GM23338 (cell line): ENCODE results near the gene CCDC12. TPM values are rescaled to one million over a fixed set of nuclear protein-coding genes. Genes with fewer than 3 reads are reported as not detected.

Experiments used
- ATAC-seq: fragments of 200-7000 bp; cut with Tn5 transposase; 3 replicates; pipeline ENCODE4 v1.9.1; 2020
- DNase-seq: peaks from one replicate; pipeline ENCODE4 v3.0.0-alpha.2; 2015; ENCODE audit warnings: low spot score
- H2AFZ ChIP-seq: fragments of 200-600 bp; sonication (generic); 2 replicates; pipeline ENCODE4 v1.8.0; 2016; ENCODE audit warnings: antibody characterized with exemption, mild to moderate bottlenecking, moderate library complexity
- H3F3A ChIP-seq: fragments of 200-600 bp; sonication (generic); replicated peaks from 2 replicates; pipeline ENCODE4 v1.8.0; 2017; ENCODE audit warnings: antibody characterized with exemption, mixed run types, low read depth
- H3K27ac ChIP-seq: fragments of 200-600 bp; sonication (generic); 2 replicates; pipeline ENCODE4 v1.6.1; 2016; ENCODE audit warnings: low read depth
- H3K27me3 ChIP-seq: fragments of 200-600 bp; sonication (generic); 2 replicates; pipeline ENCODE4 v1.8.0; 2016; ENCODE audit warnings: mild to moderate bottlenecking, mixed run types, moderate library complexity; ENCODE audit not compliant: insufficient read depth
- H3K36me3 ChIP-seq: fragments of 200-600 bp; sonication (generic); 2 replicates; pipeline ENCODE4 v1.8.0; 2016; ENCODE audit warnings: mild to moderate bottlenecking; ENCODE audit not compliant: insufficient read depth
- H3K4me1 ChIP-seq: fragments of 200-600 bp; sonication (generic); 2 replicates; pipeline ENCODE4 v1.8.0; 2016; ENCODE audit warnings: mild to moderate bottlenecking, moderate library complexity; ENCODE audit not compliant: insufficient read depth
- H3K4me2 ChIP-seq: fragments of 200-600 bp; sonication (generic); 2 replicates; pipeline ENCODE4 v1.7.1; 2017; ENCODE audit warnings: mixed run types
- H3K4me3 ChIP-seq: fragments of 200-600 bp; sonication (generic); 2 replicates; pipeline ENCODE4 v1.6.1; 2016; ENCODE audit warnings: mixed run types
- H3K79me2 ChIP-seq: fragments of 200-600 bp; sonication (generic); replicated peaks from 2 replicates; pipeline ENCODE4 v1.8.0; 2017; ENCODE audit warnings: mild to moderate bottlenecking; ENCODE audit not compliant: insufficient read depth
- H3K9me2 ChIP-seq: fragments of 200-600 bp; sonication (generic); 2 replicates; pipeline ENCODE4 v1.8.0; 2017; ENCODE audit not compliant: insufficient read depth
- H4K20me1 ChIP-seq: fragments of 200-600 bp; sonication (generic); replicated peaks from 2 replicates; pipeline ENCODE4 v1.8.0; 2017; ENCODE audit warnings: mild to moderate bottlenecking; ENCODE audit not compliant: insufficient read depth
- H3K27ac Mint-ChIP-seq: 2 replicates; pipeline ENCODE4 v1.8.0; 2020; ENCODE audit warnings: inconsistent platforms, mild to moderate bottlenecking, moderate library complexity, mixed read lengths
- H3K27me3 Mint-ChIP-seq: 3 replicates; pipeline ENCODE4 v1.8.0; 2022; ENCODE audit warnings: low read depth, mild to moderate bottlenecking, moderate library complexity, mixed read lengths, inconsistent platforms; ENCODE audit not compliant: insufficient read depth, poor library complexity
- H3K36me3 Mint-ChIP-seq: 3 replicates; pipeline ENCODE4 v1.8.0; 2021; ENCODE audit warnings: low read depth, mild to moderate bottlenecking, inconsistent platforms, moderate library complexity, mixed read lengths
- H3K4me1 Mint-ChIP-seq: 3 replicates; pipeline ENCODE4 v1.8.0; 2020; ENCODE audit warnings: mild to moderate bottlenecking, inconsistent platforms, mixed read lengths
- H3K4me3 Mint-ChIP-seq: 3 replicates; pipeline ENCODE4 v1.8.0; 2021; ENCODE audit warnings: moderate library complexity, mild to moderate bottlenecking, inconsistent platforms, mixed read lengths
- H3K9me3 Mint-ChIP-seq: 3 replicates; pipeline ENCODE4 v1.8.0; 2020; ENCODE audit warnings: moderate library complexity, mild to moderate bottlenecking, inconsistent platforms, mixed read lengths
- CREB1 ChIP-seq: fragments of 250-450 bp; sonication (Bioruptor Pico); IDR thresholded peaks from 2 replicates; pipeline ENCODE4 v1.5.0; 2020; ENCODE audit warnings: low read depth, mild to moderate bottlenecking, moderate library complexity
- CTCF ChIP-seq, 2 experiments: fragments of 200-600 bp in 1 of 2; sonication (generic) in 1 of 2; conservative IDR thresholded peaks; 2 replicates each; pipeline versions ENCODE4 v1.5.1 to v1.6.1; 2016 to 2017; ENCODE audit warnings: antibody characterized with exemption in 2 of 2, low read depth in 2 of 2, mild to moderate bottlenecking in 2 of 2, moderate library complexity in 1 of 2
- JUNB ChIP-seq: IDR thresholded peaks from one replicate; pipeline ENCODE4 v1.6.1; 2016; ENCODE audit warnings: antibody characterized with exemption; ENCODE audit not compliant: unreplicated experiment
- NANOG ChIP-seq: IDR thresholded peaks from 2 replicates; pipeline ENCODE4 v1.6.1; 2016; ENCODE audit warnings: antibody characterized with exemption, borderline replicate concordance
- REST ChIP-seq: IDR thresholded peaks from one replicate; pipeline ENCODE4 v1.6.1; 2018; ENCODE audit warnings: antibody characterized with exemption; ENCODE audit not compliant: unreplicated experiment
- STAT1 ChIP-seq: IDR thresholded peaks from one replicate; pipeline ENCODE4 v1.6.1; 2016; ENCODE audit warnings: antibody characterized with exemption; ENCODE audit not compliant: unreplicated experiment
- ZNF114 ChIP-seq: fragments of 250-450 bp; sonication (Bioruptor Pico); IDR thresholded peaks from 2 replicates; pipeline ENCODE4 v1.5.0; 2020; ENCODE audit warnings: mild to moderate bottlenecking, moderate library complexity
- ZNF331 ChIP-seq: fragments of 250-450 bp; sonication (Bioruptor Pico); IDR thresholded peaks from 2 replicates; pipeline ENCODE4 v1.5.0; 2020; ENCODE audit warnings: low read depth, mild to moderate bottlenecking, moderate library complexity
- ZNF462 ChIP-seq: fragments of 250-450 bp; sonication (Bioruptor Pico); IDR thresholded peaks from 2 replicates; pipeline ENCODE4 v1.5.0; 2020; ENCODE audit warnings: mild to moderate bottlenecking, moderate library complexity
- polyA plus RNA-seq: library from polyadenylated mRNA; unstranded; fragments of >200 nt; fragmentation: Nextera tagmentation; extraction: Ambion mirVana; gene quantifications from 2 replicates; pipeline ENCODE4 v1.2.1, GENCODE V29; 2016
- total RNA-seq: library from RNA; depleted of rRNA; stranded (reverse); fragments of >200 nt; shearing (Covaris generic); gene quantifications from 2 replicates; pipeline ENCODE4 v1.2.3, GENCODE V29; 2014
- TF ChIP-seq, protein P1 (sequence below): IDR thresholded peaks from 2 replicates; pipeline ENCODE4 v1.6.1; 2016; ENCODE audit warnings: antibody characterized with exemption

Gene CCDC12
- total and polyA plus RNA-seq, 2 experiments from 2014 or later, result 42.9 to 133 TPM

DNA sequence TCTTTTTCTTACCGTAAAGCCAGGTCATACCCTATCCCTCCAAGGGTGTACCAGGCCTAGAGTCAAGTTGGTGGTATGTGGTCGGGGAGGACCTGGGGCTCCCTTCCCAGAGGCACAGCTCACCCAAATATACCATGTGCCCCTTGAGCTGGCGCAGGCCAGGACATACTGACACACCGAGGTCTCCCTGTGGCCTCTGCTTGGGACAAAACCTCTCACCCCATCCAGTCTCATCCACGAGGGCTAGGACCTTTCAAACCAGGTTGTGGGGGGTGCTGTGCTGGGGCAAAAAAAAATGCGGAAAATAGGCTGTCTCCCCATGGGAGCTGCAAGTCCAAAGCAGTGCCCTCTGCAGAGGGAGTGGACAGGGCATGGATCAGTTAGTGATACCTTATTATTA is 76.2 kb downstream of the CCDC12 start (continued):
- TF ChIP-seq REST (no peak), ZNF114 (CRISPR knock-in tag) (no peak), JUNB (no peak), CREB1 (CRISPR knock-in tag) (no peak), STAT1 (no peak), CTCF (conservative IDR thresholded peaks at IDR 0.05; ENCODE audit: low read depth in 2 of 2) (no peak), ZNF331 (no peak)
- TF ChIP-seq, protein P1, sequence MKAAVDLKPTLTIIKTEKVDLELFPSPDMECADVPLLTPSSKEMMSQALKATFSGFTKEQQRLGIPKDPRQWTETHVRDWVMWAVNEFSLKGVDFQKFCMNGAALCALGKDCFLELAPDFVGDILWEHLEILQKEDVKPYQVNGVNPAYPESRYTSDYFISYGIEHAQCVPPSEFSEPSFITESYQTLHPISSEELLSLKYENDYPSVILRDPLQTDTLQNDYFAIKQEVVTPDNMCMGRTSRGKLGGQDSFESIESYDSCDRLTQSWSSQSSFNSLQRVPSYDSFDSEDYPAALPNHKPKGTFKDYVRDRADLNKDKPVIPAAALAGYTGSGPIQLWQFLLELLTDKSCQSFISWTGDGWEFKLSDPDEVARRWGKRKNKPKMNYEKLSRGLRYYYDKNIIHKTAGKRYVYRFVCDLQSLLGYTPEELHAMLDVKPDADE, result no peak

DNA sequence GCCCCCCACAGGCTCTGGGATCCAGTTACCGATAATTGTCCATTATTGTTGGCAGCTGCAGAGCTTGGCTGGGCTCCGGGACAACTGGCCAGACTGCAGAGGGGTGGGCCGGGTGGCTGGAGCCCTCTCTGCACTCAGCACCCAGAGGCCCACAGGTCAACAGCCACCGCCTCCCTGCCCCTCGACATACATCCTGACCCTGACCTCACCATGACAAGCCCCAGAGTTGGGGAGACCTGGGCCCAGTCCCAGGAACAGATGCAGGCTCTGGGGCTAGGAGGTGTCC is 76.6 kb downstream of the CCDC12 start:
- Histone ChIP-seq H3K27me3 (peaks cover 21% of the 10 kb centered on the region), H3K79me2 (no peaks in the 10 kb centered on the region), H3K4me1 (no peaks in the 10 kb centered on the region), H3K4me2 (no peak overlapping the region), H2AFZ (no peak overlapping the region), H3K36me3 (no peaks in the 10 kb centered on the region), H3K9me2 (no peaks in the 10 kb centered on the region), H3K27ac (no peak overlapping the region), H4K20me1 (0 out of 2 replicates have a peak, but pooled peaks cover 3% of the 10 kb centered on the region), H3K4me3 (no peak overlapping the region), H3F3A (no peaks in the 10 kb centered on the region)
- H3K4me1 Mint-ChIP-seq, result peaks cover 8% of the 10 kb centered on the region; the same call in 2 of the 3 replicates
- peaks cover 28% of the 10 kb centered on the region for H3K27me3 Mint-ChIP-seq
- ATAC-seq (no peak), DNase-seq (no peak)
- H3K27ac Mint-ChIP-seq, result no peak overlapping the region
- H3K9me3 Mint-ChIP-seq, result no peaks in the 10 kb centered on the region
- no peaks in the 10 kb centered on the region for H3K36me3 Mint-ChIP-seq
- no peak overlapping the region for H3K4me3 Mint-ChIP-seq
- no peak for TF ChIP-seq ZNF462 (CRISPR knock-in tag)
- TF ChIP-seq NANOG, result no peak
- no peak for TF ChIP-seq ZNF331
- TF ChIP-seq CREB1 (CRISPR knock-in tag), result no peak
- no peak for TF ChIP-seq STAT1
- TF ChIP-seq JUNB, result no peak
